Islet of Langerhans (tissue), 1 donor: ENCODE measurements around the gene ARSB.
"Not testable (repeated sequence)": the region's sequence is repeated elsewhere in the genome, so short reads cannot be mapped to it uniquely, and the experiment has no call there.

Experiments used
- FAIRE-seq: peaks from one replicate; lab custom pipeline; 2011; peaks lifted over from hg19 to GRCh38; lab: Jason Lieb, UNC

The ARSB gene

GRCh38 chr5:78993165-78993564 is 8.1 kb upstream of the ARSB start:
- no peak for FAIRE-seq

DNA sequence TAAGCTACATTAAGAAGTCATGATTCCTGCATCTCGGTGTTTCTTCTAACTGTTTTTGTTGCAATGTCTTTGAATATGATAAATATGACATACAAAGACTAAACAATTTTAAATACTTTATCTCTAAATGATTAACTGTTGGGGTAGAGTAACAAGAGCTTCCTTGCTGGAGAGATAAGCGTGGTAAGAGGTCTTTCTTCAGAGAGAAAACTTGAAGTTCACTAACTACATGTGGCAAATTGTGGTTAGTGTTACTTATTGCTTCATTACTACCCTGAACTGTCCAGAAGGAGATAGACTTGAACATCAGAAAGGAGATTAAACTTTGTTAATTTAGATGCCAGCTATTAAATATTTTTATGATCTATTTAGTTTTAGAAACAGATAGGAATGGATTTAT is 7.0 kb upstream of the ARSB start:
- FAIRE-seq, result no peak

DNA sequence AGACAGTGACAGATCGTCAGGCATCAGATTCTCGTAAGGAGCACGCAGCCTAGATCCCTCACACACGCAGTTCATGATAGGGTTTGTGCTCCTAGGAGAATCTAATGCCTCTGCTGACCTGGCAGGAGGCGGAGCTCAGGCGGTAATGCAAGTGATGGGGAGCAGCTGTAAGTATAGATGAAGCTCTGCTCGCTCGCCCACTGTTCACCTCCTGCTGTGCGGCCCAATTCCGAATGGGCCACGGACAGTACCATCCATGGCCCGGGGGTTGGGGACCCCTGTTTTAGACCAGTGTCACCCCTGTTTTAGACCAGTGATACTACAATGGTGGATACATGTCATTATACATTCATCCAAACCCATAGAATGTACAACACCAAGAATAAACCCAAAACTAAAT is 4.0 kb upstream of the ARSB start:
- FAIRE-seq, result no peak

DNA sequence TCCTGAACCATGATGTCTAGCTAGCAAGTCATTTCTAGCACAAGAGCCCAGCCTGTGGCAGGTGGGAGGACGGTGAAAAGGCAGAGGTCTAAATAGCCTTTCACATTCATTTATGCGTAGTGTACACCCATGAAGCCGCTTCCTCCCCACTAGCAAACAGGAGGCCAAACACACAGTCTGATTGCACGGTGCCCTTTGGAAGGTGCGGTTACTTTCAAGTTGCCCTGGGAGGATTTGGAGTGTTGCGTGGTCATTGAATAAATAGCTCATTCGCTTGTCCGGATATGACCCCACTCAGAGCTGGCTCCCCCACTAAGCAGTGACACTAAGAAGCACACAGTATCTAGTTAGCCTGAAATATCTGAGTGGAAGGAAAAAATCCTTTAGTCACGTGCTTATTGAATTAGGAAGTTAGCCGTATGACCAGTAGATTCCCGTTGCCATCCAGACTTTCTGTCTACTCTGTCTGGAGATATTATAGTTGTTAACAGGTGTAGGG is 664 bp upstream of the ARSB start:
- FAIRE-seq, result peak; percentile 91

DNA sequence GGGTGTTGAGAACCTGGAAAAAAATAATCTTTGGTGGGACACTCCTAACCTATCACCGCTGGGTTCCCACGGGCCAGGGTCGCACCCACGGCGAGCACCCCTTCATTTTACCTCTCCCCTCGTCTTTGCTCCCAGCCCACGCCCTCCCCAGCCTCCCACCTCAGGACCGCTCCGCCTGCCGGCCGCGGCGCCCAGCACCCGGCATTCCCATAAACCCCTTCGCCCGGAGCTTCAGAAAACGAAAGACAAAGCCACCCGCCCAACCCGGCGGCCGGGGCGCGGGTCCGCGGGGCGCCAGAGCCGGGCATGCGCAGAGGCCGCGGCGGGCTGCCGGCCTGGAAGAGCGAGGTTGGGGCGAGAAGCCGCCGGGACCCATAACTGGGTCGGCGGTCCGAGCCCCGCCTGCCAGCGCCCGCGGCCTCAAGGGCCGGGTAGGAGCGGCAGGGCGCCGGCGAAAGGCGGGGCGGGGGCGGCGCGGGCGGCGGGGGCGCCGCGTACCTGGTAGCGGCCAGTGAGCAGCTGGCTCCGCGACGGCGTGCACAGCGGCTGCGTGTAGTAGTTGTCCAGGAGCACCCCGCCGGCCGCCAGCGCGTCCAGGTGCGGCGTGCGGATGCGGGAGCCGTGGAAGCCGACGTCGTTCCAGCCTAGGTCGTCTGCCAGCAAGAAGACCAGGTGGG is 533 bp downstream of the ARSB start:
- FAIRE-seq, result no peak

- FAIRE-seq, result no peak
Measured at GRCh38 chr5:78983601-78984438, 1.3 kb downstream of the ARSB start.

DNA sequence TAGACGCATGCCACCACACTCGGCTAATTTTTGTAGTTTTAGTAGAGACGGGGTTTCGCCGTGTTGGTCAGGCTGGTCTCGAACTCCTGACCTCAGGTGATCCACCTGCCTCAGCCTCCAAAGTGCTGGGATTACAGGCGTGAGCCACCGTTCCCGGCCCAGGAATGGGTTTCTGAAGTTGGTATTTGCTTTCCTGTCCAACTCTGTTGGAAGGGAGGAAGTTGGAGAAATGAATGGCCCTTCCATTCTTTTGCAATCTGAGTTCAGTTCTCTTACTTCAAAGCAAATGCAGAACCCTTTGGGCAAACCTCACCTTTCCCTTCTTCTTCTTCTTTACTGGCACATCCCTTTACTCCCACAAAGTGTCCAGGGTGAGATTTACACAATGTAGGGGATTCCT is 1.9 kb downstream of the ARSB start:
- not testable (repeated sequence) for FAIRE-seq

- FAIRE-seq, result no peak
Measured at GRCh38 chr5:78979909-78980308, 5.2 kb downstream of the ARSB start.

DNA sequence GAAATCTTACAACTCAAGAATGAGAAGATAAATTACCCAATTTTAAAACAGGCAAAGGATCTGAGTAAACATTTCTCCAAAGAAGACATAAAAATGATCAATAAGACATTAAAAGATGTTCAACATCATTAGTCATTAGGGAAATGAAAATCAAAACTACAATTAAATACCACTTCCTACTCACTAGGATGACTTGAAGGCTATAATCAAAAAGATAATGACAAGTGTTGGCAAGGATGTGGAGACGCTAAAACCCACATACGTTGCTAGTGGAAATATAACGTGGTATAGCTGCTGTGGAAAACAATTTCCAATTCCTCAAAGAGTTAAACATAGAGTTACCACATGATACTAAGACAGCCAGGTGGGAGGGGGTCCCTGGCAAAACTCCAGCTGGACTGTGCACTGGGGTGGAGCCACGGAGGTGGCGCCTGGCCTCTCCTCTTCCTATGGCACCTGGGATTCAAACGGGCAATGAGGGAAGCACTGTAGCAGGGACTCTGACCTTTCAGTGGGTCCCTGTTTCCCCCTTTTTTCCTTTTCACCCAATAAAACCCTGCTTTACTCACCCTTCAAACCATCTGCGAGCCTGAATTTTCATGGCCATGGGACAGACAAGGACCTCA is 5.9 kb downstream of the ARSB start:
- no peak for FAIRE-seq

DNA sequence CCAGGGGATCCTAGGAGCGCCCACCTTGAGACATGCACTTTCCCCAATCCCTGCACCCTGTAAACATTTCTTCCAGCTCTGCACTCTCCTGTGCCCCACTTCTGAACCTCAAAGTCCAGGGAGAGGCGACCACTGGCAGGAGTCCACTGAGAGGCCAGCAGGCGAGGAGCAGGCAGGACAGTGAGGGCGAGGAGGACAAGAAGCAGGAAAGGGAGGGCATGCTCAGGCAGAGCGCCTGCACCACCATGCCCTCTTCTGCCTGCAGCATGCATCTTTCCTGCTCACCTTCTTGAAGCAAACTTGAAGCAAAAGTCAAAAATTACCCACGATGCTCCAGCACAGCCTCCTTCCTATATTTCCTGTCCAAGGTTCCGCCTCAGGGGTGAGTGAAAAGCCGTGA is 10.1 kb downstream of the ARSB start:
- no peak for FAIRE-seq

DNA sequence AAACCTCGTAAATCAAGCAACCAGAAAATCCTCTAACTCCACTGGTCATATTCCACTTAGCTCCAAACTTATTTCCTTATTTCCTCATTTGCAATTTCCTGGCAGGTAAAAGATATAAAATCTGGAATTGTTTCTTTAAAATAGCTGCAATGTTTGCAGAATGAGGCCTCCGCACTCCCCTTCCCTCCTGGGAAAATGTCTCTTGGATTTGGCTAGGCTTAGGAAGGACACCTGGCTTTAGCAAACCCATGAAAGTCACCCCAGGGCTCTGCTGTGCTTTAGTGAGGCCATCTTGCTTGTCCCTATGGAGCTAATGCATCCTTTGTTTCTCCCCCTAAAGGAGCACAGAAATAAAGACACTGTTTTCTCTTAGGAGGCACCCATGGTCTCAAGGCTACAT is 10.5 kb downstream of the ARSB start:
- FAIRE-seq, result peak; percentile 91

GRCh38 chr5:78974011-78974410 is 11.1 kb downstream of the ARSB start:
- no peak for FAIRE-seq

DNA sequence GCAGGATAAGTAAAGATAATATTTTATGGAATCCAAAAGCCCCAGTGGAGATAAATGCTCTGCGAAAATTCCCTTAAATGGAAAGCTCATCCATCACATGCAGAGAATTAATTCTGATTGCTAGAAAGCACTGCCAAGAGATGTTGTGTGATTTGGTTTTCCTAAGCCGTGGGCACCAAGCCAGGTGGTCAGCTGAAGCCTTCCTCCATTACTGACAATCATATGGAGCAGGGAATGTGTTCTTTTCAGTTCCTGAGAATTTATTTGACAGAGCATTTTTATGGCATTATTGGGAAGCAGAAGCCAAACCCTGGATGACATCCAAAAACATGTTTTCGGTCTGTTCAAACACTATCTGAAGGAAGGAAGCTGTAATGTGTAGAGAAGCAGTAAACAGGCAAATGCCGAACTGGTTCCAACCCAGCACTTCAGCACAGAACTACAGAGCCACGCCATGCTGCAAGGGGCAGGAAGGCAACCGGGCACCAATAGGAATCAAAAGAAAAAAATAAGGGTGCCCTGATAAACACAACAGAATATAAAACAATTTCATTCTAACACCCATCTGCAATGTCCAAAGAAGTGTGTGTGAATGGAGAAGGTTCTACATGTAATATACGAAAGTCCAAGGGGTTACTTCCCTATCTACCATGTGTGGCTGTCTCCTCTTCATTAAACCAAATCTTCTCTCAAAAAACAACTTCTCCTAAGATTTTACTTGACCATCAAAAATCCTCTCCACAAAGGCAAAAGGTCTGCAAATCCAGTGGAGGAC is 12.3 kb downstream of the ARSB start:
- peak; percentile 13 for FAIRE-seq

- no peak for FAIRE-seq
Measured at GRCh38 chr5:78971998-78972397, 13.1 kb downstream of the ARSB start.

GRCh38 chr5:78968781-78969180 is 16.3 kb downstream of the ARSB start:
- no peak for FAIRE-seq

DNA sequence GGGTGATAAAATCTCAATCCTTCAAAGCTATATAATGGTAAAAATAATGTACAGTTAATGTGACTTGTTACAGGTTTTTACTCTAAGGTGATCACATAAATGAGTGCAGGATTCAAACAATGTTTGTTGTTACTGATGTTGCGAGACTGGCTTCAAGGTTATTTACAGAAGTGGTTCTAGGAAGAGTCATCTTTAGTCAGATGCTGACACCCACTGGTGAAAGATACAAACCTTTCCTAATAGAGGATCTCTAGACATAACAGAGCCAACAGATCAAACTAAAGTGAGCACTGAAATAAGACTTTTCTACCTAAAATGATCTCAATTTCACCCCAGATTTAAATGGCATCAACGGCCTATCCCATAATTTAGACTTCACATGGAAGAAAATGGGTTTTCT is 20.2 kb downstream of the ARSB start:
- FAIRE-seq, result peak; percentile 91

- FAIRE-seq, result no peak
Measured at GRCh38 chr5:78961743-78962142, 23.4 kb downstream of the ARSB start.

DNA sequence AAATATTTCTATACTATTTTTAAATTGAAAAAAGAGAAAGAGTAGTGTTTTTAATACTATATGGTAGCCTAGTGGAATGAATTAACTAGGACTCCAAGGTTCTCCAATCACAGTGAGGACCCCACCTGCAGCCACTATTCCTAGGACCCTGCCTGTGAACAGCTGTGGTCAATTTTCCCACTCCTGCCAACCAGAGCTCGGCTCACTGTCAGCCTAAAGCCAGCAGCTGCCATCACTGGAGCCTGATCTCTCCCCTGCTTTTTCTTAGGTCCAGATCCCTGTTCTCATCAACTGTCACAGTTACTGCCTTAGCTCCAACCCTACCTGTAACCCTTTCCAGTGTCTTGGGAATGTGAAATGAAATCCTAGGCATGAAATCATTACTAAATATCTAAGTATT is 25.3 kb downstream of the ARSB start:
- FAIRE-seq, result no peak

DNA sequence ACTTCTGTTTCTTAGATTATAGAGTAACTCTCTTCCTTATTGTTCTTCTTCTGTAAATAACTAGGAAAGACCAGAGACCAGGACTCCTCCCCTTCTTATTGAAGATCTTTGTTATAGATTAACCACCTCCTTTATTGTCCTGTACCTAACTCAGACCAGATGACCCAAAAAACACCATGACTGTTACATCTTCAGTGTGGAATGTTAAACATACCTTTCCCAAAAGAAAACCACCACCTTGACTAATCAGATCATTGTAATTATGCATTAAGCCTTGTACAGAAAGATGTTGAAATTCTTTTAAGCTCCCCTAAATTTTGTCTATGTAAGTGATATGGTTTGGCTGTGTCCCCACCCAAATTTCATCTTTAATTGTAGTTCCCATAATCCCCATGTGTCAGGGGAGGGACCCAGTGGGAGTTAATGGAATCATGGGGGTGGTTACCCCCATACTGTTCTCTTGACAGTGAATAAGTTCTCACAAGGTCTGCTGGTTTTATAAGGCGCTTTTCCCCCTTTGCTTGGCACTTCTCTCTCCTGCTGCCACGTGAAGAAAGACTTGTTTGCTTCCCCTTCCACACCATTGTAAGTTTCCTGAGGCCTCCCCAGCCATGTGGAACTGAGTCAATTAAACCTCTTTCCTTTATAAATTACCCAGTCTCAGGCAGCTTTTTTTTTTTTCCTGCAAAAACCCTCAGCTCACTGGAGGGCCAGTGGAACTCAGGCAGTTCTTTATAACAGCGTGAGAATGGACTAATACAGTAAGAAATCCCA is 26.3 kb downstream of the ARSB start:
- FAIRE-seq, result no peak

GRCh38 chr5:78956901-78957300 is 28.2 kb downstream of the ARSB start:
- FAIRE-seq, result no peak

DNA sequence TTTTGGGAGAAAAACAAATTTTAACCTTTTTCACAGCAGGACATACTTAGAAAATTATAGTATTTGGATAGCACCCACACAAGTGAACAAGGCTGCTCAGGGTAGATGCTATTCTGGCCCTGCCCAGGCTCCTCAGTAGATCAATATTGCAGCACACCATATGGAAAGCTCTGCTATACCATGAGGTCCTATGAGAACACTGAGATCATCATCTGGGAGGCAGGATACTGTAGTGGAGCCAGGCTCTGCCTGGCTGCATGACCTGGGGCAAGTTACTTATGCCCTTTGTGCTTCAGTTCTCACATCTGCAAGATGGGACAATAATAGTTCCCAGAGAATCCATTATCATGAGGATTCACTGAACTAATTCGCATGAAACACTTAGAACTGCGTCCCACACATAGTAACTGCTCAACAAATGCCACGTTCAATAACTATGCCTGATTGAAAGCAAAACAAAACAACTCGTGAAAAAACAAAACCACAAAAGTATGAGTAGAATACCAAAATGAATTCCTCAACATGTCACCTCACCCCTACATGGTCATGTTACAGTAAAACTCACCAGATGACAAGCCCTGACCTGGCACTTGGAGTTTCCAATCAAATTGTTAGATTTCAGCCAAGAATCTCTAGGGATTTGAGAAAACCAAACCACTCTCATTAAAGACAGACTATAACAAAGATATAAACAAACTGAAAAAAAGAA is 31.9 kb downstream of the ARSB start:
- FAIRE-seq, result no peak
